HG03135 (cell line): Measurements from ENCODE around the gene SND1.
A peak's percentile ranks its signal among the peaks of the same experiment; 100 is the strongest.

Source experiments
- ATAC-seq: cut with Tn5 transposase; IDR thresholded peaks from one replicate; pipeline ENCODE4 v1.9.1; 2021; ENCODE audit warnings: mild to moderate bottlenecking, moderate library complexity; ENCODE audit not compliant: unreplicated experiment

Gene SND1

DNA sequence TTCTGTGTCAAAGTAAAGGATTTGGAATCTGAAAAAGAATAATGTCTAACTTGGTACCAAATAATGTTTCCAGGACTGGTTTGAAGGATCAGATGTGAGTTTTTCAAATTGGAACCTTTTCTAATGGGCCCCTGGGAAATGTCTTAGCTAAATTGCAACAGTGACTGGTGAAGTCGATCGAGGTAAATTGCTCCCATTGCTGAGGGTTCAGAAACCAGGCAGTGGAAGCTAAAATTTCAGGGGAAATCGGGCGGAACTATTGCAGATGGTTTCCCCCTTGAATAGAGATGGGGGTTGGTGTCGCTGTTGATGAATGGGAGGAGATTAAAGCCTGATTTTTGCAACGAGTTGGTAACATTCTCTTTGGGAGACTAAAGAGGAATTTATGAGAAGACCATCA is 112.7 kb downstream of the SND1 start:
- ATAC-seq: no peak

- ATAC-seq: no peak
Measured at GRCh38 chr7:127765150-127765549, 113.2 kb downstream of the SND1 start.

DNA sequence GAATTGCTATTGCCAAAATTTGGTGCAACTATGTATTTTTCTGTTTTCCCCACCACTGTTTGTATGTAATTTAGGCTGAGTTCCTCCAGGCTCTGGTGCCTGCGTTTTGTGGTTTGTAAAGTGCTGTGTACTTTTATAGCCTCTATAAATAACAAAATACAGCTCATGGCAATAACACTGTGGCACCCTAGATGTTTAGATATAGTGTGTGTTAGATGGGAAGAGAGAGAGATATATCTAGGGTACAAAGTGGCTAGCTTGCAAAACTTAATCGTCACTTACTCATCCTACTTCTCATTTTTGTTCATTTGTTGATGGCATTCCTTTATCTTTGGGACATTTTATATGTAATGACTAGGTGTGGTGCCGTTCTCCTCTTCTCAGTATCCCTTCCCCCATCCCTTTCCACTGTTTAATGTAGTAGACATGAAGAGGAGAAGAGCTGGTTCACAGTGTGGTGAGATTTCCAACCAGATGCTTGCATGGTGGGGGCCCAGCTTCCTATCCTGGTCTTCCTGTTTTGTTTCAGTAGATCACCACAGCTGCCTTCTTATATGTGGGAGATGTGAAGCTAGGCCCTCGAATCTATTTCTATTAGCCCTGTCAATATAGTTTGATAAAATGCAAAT is 115.0 kb downstream of the SND1 start:
- no peak for ATAC-seq

DNA sequence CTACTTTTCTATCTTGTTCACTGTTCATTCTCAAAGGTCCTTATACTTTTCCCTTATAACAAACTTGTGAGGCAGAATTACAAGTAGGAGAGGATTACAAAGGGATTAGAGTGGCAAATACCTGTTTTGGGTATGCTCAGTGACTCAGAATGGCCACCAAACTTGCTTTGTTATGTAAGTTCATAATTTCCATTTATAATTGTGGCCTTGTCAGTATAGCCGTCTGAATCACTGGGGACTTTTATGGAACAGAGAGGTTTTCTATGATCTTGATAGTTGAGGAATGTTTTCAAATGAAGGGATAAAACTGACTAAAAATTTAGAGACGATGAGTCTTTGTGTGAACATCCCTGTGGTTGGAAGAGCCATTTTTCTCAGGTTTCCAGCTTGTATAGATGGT is 116.2 kb downstream of the SND1 start:
- ATAC-seq: no peak

- ATAC-seq: no peak
Measured at GRCh38 chr7:127769137-127769536, 117.1 kb downstream of the SND1 start.

DNA sequence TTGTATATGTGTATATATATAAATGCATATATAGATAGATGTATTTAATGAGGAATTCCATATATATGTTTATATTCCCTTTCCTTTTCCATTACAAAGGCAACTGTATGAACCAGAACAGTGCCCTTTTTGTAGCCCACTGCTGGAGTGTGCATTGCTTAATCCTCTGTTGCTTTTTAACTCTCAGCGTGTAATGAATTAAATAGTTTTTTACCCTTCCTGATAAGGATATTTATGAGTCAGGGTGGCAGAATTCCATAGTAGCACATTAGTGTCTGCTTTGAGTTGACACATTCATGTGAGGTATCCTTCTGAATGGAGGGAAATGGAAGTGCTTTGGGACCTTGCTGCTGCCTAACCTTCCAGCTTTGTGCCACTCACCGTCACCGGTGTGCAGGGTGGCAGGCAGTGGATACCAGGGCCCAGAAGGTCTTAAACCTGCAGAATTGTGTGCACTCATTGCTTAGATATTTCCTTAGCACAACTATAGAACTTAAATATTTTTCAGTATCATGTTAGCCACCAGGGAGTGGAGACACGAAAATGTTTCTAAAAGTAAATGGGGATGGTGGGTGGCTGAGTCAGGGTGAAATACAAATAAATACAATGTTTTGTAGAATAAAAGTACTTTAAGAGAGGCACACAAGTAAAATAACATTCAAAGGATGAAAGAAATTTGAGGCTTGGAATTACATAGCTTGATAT is 117.9 kb downstream of the SND1 start:
- no peak for ATAC-seq

DNA sequence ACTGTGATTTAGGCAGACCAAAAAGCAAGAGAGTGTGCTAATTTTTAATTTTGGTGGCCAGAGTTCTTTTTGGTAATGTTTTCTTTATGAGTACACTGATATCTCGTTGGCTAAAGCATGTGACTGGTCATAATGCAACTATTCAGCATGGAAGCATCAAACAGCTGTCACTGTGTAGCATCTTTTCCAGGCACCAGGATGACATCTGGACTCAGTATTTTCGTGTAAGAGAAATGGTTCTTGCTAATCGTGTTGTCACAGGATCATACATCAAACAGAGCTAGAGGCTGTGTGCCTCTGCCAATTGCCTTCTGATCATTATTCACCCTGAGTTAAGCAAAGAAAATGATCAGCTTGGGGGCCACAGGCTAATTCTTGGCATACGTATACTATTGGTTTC is 118.9 kb downstream of the SND1 start:
- ATAC-seq: no peak

DNA sequence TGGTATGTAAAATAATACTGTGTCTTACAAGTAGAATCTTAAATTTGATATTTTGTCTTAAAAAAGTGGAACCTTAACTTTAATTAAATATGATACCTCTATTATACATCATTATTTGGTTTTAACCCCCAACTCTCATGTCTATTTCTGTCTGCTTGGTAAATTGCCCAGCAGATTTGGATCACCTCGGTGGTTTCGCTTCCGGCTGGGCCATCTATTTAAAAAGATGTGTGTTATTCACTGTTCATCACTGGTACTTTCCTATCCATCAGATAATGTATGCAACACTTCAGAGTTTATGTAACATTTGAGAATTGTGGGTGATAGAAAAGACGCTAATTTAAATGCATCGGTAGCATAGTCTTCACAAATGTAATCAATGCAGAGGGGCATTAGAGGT is 119.7 kb downstream of the SND1 start:
- ATAC-seq: no peak

GRCh38 chr7:127776776-127777386 is 124.9 kb downstream of the SND1 start:
- no peak for ATAC-seq

- ATAC-seq: no peak
Measured at GRCh38 chr7:127780489-127780888, 128.5 kb downstream of the SND1 start.

GRCh38 chr7:127781081-127781480 is 129.1 kb downstream of the SND1 start:
- no peak for ATAC-seq

DNA sequence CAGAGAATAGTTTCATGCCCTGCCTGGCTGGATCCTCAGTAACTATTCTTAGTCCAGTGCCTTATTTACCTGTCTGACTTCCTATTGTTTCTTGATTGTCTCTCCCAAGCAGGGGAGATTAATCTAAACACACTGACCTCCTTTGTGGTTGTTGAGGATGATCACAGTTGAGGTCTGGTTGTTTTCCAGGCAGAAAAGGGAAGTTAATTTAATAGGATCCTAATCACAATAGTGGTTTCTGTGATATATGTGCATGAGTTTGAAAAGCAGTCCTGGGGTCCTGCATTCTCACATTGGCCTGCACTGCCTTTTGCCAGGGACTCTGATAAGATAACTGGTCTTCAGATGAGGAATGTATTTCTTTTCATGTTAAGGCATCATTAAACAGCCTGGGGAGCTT is 130.1 kb downstream of the SND1 start:
- no peak for ATAC-seq

GRCh38 chr7:127782654-127783559 is 130.9 kb downstream of the SND1 start:
- ATAC-seq: peak; percentile 95

- no peak for ATAC-seq
Measured at GRCh38 chr7:127786184-127786583, 134.2 kb downstream of the SND1 start.

GRCh38 chr7:127789031-127789430 is 137.0 kb downstream of the SND1 start:
- ATAC-seq: no peak

- no peak for ATAC-seq
Measured at GRCh38 chr7:127791446-127792189, 139.6 kb downstream of the SND1 start.

DNA sequence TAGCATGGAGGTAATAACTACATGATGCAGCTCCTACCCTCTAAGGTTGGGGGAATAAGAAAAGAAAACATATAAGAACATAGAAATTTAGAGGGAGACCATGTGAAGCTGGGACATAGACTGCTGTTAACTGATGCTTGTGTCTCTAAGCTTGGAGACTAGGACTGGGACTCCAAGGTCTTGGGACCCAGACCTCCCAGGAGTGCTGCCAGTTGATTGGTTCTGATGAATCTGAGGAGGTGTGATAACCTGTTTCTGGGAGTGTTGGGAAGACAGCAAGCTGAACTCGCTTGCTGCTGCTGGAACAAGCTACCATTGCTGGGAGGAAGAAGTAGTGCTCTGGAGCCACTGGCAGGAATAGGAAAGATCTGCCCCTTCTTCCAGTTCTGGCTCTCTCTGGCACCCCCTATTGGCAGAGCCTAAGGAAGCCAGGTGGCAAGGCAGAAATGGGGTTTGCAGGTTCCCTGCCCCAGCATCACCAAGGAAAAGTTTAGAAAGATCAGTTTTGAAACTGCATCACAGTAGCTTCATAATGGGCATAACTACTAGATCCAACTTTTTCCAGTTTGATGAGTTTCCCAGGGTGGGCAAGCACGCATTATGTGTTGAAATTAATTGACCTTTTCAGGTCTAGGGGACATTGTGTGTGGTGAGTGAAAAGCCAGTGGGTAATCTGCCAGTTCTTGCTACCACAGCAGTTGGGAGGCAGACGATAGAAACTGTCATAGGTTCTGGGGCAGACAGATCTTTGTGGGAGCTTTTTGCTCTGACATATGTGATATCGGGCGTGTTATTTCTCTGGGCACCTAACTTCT is 140.7 kb downstream of the SND1 start:
- ATAC-seq: no peak

GRCh38 chr7:127793582-127793981 is 141.6 kb downstream of the SND1 start:
- ATAC-seq: no peak

- ATAC-seq: no peak
Measured at GRCh38 chr7:127794136-127794535, 142.1 kb downstream of the SND1 start.

GRCh38 chr7:127794551-127794950 is 142.6 kb downstream of the SND1 start:
- ATAC-seq: no peak
